HG02884 (cell line): ENCODE results near the gene RANGAP1.

Source experiments
- ATAC-seq: cut with Tn5 transposase; IDR thresholded peaks from one replicate; pipeline ENCODE4 v1.9.1; 2021; ENCODE audit warnings: mild to moderate bottlenecking, moderate library complexity; ENCODE audit not compliant: unreplicated experiment

The RANGAP1 gene

DNA sequence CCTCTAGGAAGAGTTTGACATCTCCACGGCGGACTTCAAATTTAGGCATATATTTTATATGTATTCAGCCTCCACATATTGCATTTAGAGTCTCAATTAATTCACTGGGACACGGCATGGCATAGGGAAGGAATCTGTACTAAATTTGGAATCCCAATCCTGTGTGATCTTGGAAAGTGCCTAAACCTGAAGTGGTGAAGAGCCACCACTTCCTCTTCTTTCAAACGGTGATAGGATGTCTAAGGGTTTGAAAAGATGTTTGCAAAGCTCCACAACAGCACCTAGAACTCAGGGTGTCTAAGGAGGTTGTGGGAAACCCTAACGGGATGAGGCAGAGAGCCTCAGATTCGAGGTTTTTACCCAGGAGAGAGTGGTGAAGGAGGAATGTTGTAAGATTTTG is 81.9 kb downstream of the RANGAP1 start:
- ATAC-seq, result no peak

DNA sequence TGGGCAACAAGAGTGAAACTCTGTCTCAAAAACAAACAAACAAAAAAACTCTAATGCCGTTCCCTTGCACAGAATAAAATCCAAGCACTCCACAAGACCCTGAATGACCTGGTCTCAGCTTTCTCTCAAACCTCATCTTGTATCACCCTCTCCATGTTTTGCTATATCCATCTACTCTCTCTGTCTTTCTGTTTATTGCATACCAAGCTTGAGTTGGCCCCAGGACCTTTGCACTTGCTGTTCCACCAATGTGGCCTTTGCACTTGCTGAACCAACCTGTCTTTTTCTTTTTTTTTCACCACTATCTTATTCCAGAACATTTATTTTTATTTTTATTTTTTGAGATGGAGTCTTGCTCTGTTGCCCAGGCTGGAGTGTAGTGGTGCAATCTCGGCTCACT is 82.9 kb downstream of the RANGAP1 start:
- no peak for ATAC-seq

DNA sequence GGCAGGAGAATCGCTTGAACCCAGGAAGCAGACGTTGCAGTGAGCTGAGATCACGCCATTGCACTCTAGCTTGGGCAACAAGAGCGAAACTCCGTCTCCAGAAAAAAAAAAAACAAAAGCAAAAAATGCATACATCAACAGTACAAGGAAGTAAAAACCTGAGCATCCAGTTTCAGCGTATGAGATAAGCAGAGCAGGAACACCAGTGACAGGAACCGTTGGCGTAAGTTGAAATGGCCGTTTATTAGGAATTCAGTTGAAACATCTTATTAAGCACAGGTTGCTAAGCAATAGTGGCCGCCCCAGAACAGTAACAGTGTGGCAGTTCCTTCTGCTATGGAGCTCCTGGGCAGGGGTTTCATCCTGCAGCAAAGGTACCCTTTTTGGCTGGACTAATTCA is 84.8 kb downstream of the RANGAP1 start:
- no peak for ATAC-seq

DNA sequence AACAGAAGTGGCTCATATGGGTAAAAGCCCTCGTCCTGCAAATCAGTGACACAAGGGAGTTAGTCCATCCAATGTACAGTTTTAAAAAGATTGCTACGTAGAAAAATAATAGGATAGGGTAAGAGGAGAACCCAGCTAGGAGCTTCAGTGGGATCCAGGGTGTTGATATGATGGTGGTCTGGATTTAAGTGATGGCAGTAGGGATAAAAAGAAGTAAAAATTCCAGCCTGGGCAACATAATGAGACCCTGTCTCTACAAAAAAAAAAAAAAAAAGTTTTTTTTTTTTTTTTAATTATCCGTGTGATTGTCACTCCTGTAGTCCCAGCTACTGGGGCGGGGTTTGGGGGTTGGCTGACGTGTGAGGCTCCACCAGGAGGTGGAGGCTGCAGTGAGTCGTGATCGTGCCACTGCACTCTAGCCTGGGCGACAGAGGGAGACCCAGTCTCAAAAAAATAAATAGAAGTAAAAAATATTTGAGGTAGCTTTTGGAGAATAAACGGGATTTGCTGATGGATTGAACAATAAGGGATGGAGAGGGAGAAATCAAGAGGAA is 87.9 kb downstream of the RANGAP1 start:
- ATAC-seq, result no peak

DNA sequence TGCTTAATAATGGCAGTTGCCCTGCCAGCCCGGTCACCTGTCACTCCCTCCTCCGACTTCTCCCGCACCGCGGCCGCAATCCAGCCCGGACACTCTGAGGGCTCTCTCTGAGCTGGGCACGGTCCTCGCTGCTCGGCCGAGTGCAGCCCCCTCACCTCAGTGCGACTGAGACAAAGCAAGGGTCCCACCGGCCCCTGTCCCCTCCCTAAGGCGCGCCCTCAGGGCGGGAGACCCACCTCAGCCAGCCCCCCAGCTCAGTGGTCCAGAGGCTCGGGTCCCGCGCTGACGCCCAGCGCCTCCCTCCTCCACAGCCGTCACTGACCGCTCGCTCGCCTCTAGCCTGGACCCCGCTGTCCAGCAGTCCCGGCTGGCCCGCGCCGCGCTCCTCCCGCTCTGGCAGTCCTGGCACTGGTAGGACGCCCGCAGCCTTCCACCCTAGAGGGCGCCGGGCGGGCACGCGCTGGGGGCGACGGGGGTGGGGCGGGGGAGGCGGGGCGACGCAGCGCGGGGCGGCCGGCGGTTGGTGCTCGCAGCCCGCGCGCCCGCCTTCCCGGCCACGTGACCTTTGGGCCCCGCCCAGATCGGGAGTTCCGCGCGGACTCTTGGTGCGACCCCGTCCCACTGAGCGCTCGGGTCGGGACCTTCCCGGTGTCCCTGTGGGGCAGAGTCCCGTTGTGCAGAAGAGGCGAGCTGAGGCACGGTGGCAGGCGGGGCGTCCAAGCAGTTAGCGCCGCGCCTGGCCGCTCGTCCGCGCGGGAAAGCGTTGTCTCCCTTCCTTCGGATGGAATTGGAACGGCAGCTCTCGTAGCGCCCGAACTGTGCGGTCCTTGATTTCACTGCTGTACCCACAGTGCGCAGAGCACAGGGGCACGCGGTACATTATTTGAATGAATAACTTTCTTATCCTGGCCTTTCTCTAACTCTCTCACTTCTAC is 88.7 kb downstream of the RANGAP1 start:
- ATAC-seq, result peak; percentile 47
